ENCODE measurements around the gene NIBAN1. TPM values are rescaled to one million over a fixed set of nuclear protein-coding genes. Genes with fewer than 3 reads are reported as not detected.
"Not testable (repeated sequence)": the region's sequence is repeated elsewhere in the genome, so short reads cannot be mapped to it uniquely, and the experiment has no call there.

The NIBAN1 gene
- total RNA-seq, 1 experiment from 2014 or later: 31.2 TPM

DNA sequence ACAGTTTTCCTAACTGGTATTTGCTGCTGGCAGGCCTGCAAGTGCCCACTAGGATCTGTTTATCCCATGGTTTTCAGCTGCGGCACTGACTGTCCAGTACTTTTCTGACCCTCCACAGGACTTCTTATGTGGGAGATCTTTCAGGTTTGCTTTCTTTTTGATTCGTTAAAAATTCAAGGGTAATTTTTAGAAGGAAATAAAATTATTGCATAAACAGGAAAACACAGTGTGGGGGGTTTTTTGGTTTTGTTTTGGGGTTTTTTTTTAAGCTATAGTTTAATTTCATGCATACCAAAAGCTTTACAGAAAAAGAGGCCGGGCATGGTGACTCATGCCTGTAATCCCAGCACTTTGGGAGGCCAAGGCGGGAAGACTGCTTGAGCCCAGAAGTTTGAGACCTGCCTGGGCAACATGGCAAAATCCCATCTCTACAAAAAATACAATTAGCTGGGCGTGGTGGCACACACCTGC is 3.6 kb downstream of the NIBAN1 start:
- Histone ChIP-seq H3K27ac (ENCODE audit: low read length) (no peak overlapping the region), H4K20me1 (ENCODE audit: insufficient read depth, low read depth, low read length) (no peaks in the 10 kb centered on the region), H3K36me3 (ENCODE audit: insufficient read depth, low read length) (no peaks in the 10 kb centered on the region), H3K4me3 (ENCODE audit: low read length) (no peak overlapping the region), H3K4me2 (ENCODE audit: low read depth, low read length, poor library complexity, severe bottlenecking) (no peak overlapping the region), H3K9me3 (ENCODE audit: low read length) (no peaks in the 10 kb centered on the region), H3K9me2 (replicated peaks; ENCODE audit: insufficient read depth, low read length) (no peaks in the 10 kb centered on the region), H3K4me1 (ENCODE audit: low read length) (peaks cover 58% of the 10 kb centered on the region), H2AFZ (ENCODE audit: low read length) (no peak overlapping the region), H3K79me2 (ENCODE audit: low read length) (peaks cover 72% of the 10 kb centered on the region), H3K27me3 (ENCODE audit: low read length) (no peaks in the 10 kb centered on the region), H3K9ac (ENCODE audit: low read length) (no peak overlapping the region)
- DNase-seq: no peak

DNA sequence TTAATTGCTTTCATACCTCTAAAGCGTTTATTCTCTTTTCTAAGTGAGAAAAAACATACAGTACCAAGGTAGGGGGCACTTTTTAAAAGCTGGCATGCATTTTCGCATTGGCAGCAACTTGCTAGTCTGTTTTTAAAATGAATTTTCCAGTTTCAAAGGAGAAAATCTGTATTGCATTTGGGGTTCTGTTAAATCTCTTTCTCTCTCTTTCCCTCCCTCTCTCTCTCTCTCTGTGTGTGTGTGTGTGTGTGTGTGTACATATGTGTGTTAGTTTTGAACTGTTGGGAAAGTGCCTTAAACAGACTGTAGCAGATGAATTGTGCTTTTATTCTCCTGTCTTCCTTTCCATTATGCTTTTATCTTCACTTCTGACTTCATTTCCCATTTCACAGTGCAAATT is 7.3 kb downstream of the NIBAN1 start:
- Histone ChIP-seq H3K9ac (ENCODE audit: low read length) (no peak overlapping the region), H3K79me2 (ENCODE audit: low read length) (peaks cover 85% of the 10 kb centered on the region), H3K9me3 (ENCODE audit: low read length) (no peaks in the 10 kb centered on the region), H3K4me2 (ENCODE audit: low read depth, low read length, poor library complexity, severe bottlenecking) (no peak overlapping the region), H3K27me3 (ENCODE audit: low read length) (no peaks in the 10 kb centered on the region), H2AFZ (ENCODE audit: low read length) (no peak overlapping the region), H3K4me3 (ENCODE audit: low read length) (no peak overlapping the region), H3K4me1 (ENCODE audit: low read length) (peaks cover 42% of the 10 kb centered on the region), H3K9me2 (replicated peaks; ENCODE audit: insufficient read depth, low read length) (no peaks in the 10 kb centered on the region), H4K20me1 (ENCODE audit: insufficient read depth, low read depth, low read length) (no peaks in the 10 kb centered on the region), H3K36me3 (ENCODE audit: insufficient read depth, low read length) (no peaks in the 10 kb centered on the region), H3K27ac (ENCODE audit: low read length) (no peak overlapping the region)
- DNase-seq: no peak

DNA sequence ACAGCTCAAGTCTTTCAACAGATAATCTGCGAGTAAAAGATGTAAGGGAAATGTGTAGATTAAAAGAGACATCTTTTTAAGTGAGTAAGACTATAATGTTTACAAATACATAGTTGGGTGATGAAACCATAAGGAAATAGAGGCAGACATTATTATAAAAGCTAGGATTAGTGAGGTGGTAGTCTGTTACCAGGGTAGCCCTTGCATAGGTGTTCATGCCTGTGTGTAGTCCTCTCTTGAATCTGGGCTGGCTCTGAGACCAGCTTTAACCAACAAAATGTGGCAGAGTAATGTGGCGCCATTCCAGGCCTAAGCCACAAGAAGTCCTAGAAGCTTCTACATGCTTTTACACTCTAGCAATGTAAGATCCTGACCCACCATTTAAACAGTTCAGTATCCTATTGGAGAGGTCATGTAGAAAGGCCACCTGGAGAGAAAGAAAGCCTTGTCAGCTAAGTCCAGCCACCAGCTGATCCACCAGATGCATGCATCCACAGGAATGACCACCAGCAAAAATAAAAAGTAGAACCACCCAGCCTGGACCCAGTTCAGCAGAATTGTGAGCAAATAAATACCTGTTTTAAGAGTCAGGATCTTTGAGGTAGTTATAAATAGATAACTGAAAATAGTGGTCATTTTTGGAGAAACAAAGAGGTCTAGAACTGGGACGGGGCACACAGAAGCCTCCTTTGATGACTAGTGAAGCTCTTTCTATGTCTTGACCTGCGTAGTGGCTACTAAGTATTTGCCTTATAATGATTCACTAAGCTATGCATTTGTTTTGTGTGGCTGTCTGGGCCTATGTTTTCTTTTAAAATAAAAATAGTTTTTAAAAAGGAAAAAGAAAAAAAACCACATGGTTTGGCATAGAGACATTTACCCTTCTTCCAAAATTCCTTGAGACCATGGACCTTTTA is 8.1 kb downstream of the NIBAN1 start:
- H3K9me3 ChIP-seq (ENCODE audit: low read length): no peaks in the 10 kb centered on the region
- peaks cover 85% of the 10 kb centered on the region for H3K79me2 ChIP-seq (ENCODE audit: low read length)
- no peaks in the 10 kb centered on the region for H3K36me3 ChIP-seq (ENCODE audit: insufficient read depth, low read length)
- no peak overlapping the region for H3K4me2 ChIP-seq (ENCODE audit: low read depth, low read length, poor library complexity, severe bottlenecking)
- H3K27ac ChIP-seq (ENCODE audit: low read length): no peak overlapping the region
- H3K27me3 ChIP-seq (ENCODE audit: low read length): no peaks in the 10 kb centered on the region
- H3K4me1 ChIP-seq (ENCODE audit: low read length): peaks cover 34% of the 10 kb centered on the region
- no peak for DNase-seq
- no peaks in the 10 kb centered on the region for H3K9me2 ChIP-seq (replicated peaks; ENCODE audit: insufficient read depth, low read length)
- H3K4me3 ChIP-seq (ENCODE audit: low read length): no peak overlapping the region
- no peaks in the 10 kb centered on the region for H4K20me1 ChIP-seq (ENCODE audit: insufficient read depth, low read depth, low read length)
- H2AFZ ChIP-seq (ENCODE audit: low read length): no peak overlapping the region
- H3K9ac ChIP-seq (ENCODE audit: low read length): no peak overlapping the region

DNA sequence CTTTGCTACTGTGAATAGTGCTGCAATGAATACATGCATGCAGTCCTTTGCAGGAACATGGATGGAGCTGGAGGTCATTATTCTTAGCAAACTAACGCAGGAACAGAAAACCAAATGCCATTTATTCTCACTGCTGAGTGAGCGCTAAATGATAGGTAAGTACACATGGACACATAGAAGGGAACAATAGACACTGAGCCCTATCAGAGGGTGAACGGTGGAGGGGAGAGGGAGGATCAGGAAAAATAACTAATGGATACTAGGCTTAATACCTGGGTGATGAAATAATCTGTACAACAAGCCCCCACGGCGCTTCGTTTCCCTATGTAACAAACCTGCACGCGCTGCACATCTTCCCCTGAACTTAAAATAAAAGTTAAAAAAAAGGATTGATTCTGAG is 8.9 kb downstream of the NIBAN1 start:
- no peaks in the 10 kb centered on the region for H3K36me3 ChIP-seq (ENCODE audit: insufficient read depth, low read length)
- no peaks in the 10 kb centered on the region for H4K20me1 ChIP-seq (ENCODE audit: insufficient read depth, low read depth, low read length)
- DNase-seq: no peak
- H3K27me3 ChIP-seq (ENCODE audit: low read length): no peaks in the 10 kb centered on the region
- H3K4me3 ChIP-seq (ENCODE audit: low read length): no peak overlapping the region
- H3K9me2 ChIP-seq (replicated peaks; ENCODE audit: insufficient read depth, low read length): no peaks in the 10 kb centered on the region
- no peaks in the 10 kb centered on the region for H3K9me3 ChIP-seq (ENCODE audit: low read length)
- H3K79me2 ChIP-seq (ENCODE audit: low read length): peaks cover 79% of the 10 kb centered on the region
- no peak overlapping the region for H3K4me2 ChIP-seq (ENCODE audit: low read depth, low read length, poor library complexity, severe bottlenecking)
- H3K27ac ChIP-seq (ENCODE audit: low read length): no peak overlapping the region
- no peak overlapping the region for H2AFZ ChIP-seq (ENCODE audit: low read length)
- H3K9ac ChIP-seq (ENCODE audit: low read length): no peak overlapping the region
- peaks cover 28% of the 10 kb centered on the region for H3K4me1 ChIP-seq (ENCODE audit: low read length)

DNA sequence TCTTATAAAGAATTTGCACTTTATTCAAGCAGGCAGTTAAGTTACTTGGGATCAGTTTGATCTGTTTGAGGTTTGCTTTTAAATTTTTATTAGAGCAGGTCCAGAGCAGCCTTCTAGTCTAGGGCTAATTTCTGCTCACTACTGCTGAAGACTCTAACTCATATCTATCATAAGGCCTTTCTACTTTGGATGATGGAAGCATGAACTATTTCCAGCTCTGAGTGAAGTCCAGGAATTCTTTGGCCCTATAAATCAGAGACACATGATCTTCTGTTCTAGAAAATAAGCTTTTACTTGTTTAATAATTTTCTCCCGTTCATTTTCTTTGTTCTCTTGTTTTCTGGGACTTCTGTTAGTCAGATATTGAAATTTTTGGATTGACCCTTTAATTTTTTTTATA is 14.7 kb downstream of the NIBAN1 start:
- Histone ChIP-seq H3K9ac (ENCODE audit: low read length) (no peak overlapping the region), H3K27ac (ENCODE audit: low read length) (no peak overlapping the region), H3K79me2 (ENCODE audit: low read length) (peaks cover 72% of the 10 kb centered on the region), H3K9me2 (replicated peaks; ENCODE audit: insufficient read depth, low read length) (no peaks in the 10 kb centered on the region), H3K9me3 (ENCODE audit: low read length) (no peaks in the 10 kb centered on the region), H4K20me1 (ENCODE audit: insufficient read depth, low read depth, low read length) (no peaks in the 10 kb centered on the region), H3K4me2 (ENCODE audit: low read depth, low read length, poor library complexity, severe bottlenecking) (no peak overlapping the region), H3K4me1 (ENCODE audit: low read length) (peaks cover 9% of the 10 kb centered on the region), H3K4me3 (ENCODE audit: low read length) (no peak overlapping the region), H3K36me3 (ENCODE audit: insufficient read depth, low read length) (no peaks in the 10 kb centered on the region), H3K27me3 (ENCODE audit: low read length) (no peaks in the 10 kb centered on the region), H2AFZ (ENCODE audit: low read length) (no peak overlapping the region)
- no peak for DNase-seq

DNA sequence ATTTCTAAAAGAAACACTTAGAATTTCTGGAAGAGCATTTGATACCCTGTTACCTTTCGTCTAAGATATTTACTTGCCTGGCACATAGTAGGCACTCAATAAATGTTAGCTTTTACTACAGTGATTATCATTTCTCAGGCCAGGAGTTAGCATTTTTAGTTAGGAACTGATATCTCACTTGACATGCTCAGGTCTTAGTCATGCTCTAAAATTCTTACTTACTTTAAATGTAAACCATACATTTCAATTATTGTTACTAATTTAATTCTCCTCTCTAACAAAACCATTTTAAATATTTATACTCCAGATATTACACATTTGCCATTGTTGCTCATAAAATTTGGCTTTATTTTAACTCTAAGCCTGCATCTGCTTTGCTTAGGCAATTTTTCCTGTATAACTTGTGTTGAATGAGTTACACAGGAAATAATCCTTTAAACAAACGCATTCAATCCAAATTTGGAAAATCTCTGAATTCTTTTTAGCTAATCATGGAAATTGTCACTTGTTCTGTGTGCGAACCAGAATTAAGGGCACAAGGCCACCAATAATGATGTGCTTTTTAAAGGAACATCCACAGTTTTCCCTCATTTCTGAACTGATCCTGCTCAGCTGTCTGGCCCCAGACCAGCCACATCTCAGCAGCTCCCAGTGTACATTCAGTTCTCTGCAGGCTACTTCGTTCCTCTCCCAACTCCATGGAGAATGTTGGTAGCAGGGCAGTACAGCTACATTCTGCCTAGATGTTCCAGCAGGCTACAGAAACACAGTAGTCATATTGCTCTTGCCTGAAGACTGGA is 15.6 kb downstream of the NIBAN1 start:
- H3K79me2 ChIP-seq (ENCODE audit: low read length): peaks cover 72% of the 10 kb centered on the region
- H3K27ac ChIP-seq (ENCODE audit: low read length): no peak overlapping the region
- no peaks in the 10 kb centered on the region for H3K9me3 ChIP-seq (ENCODE audit: low read length)
- H3K9me2 ChIP-seq (replicated peaks; ENCODE audit: insufficient read depth, low read length): no peaks in the 10 kb centered on the region
- no peaks in the 10 kb centered on the region for H3K27me3 ChIP-seq (ENCODE audit: low read length)
- no peaks in the 10 kb centered on the region for H4K20me1 ChIP-seq (ENCODE audit: insufficient read depth, low read depth, low read length)
- peaks cover 11% of the 10 kb centered on the region for H3K4me1 ChIP-seq (ENCODE audit: low read length)
- no peak overlapping the region for H3K4me2 ChIP-seq (ENCODE audit: low read depth, low read length, poor library complexity, severe bottlenecking)
- H3K36me3 ChIP-seq (ENCODE audit: insufficient read depth, low read length): no peaks in the 10 kb centered on the region
- no peak for DNase-seq
- H2AFZ ChIP-seq (ENCODE audit: low read length): no peak overlapping the region
- no peak overlapping the region for H3K4me3 ChIP-seq (ENCODE audit: low read length)
- H3K9ac ChIP-seq (ENCODE audit: low read length): no peak overlapping the region

DNA sequence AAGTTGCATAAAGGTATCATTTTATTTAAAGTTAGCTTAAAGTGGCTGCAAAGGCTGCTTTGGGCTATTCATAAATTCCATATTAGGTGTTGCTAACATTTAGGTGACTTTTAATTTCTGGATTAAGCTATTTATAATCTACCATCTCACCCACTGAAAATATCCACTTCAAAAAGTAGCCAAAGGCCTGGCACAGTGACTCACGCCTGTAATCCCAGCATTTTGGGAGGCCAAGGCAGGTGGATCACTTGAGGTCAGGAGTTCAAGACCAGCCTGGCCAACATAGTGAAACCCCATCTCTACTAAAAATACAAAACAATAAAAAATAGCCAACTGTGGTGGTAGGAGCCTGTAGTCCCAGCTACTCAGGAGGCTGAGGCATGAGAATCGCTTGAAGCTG is 16.4 kb downstream of the NIBAN1 start:
- not testable (repeated sequence) for H3K9me2 ChIP-seq (replicated peaks; ENCODE audit: insufficient read depth, low read length); H3K27me3 ChIP-seq (ENCODE audit: low read length); H2AFZ ChIP-seq (ENCODE audit: low read length); H3K27ac ChIP-seq (ENCODE audit: low read length); DNase-seq; H3K9me3 ChIP-seq (ENCODE audit: low read length); H3K36me3 ChIP-seq (ENCODE audit: insufficient read depth, low read length); H4K20me1 ChIP-seq (ENCODE audit: insufficient read depth, low read depth, low read length); H3K4me3 ChIP-seq (ENCODE audit: low read length); H3K4me2 ChIP-seq (ENCODE audit: low read depth, low read length, poor library complexity, severe bottlenecking); H3K9ac ChIP-seq (ENCODE audit: low read length)
- Histone ChIP-seq H3K4me1 (ENCODE audit: low read length) (peaks cover 16% of the 10 kb centered on the region), H3K79me2 (ENCODE audit: low read length) (peaks cover 76% of the 10 kb centered on the region)

DNA sequence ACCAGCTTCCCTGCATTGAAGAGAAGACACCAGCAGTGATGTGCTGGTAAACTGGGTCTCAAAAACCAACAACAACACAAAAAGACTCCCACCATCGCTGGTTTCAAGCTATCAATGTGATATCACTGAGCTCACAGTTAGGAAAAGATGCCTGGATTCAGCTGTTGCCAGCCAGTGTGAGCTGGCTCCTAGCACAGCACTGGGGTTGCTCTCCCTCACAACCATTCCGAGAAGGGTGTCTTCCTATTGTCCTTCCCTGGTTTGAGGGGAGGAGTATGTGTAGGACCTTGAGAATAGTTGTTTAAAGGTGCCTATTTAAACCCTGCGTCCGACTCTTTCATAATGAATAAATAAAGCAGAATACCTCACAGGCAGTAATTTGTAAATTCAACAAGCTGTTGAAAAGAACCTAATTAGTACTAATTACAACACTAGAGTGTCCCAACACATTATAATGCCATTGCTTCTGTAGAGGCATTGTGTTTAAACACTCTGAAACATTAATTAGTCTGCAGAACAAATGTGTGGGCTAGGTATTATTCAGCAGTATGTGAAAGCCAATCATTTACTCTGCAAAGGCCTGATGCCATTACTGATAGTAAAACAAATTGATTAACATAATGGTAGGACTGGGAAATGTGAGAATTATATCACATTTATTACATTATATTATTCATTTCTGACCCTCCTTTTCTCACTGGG is 17.2 kb downstream of the NIBAN1 start:
- no peak overlapping the region for H3K9ac ChIP-seq (ENCODE audit: low read length)
- H3K9me3 ChIP-seq (ENCODE audit: low read length): no peaks in the 10 kb centered on the region
- no peak overlapping the region for H3K4me2 ChIP-seq (ENCODE audit: low read depth, low read length, poor library complexity, severe bottlenecking)
- H3K4me3 ChIP-seq (ENCODE audit: low read length): no peak overlapping the region
- H3K4me1 ChIP-seq (ENCODE audit: low read length): peaks cover 16% of the 10 kb centered on the region
- H4K20me1 ChIP-seq (ENCODE audit: insufficient read depth, low read depth, low read length): no peaks in the 10 kb centered on the region
- no peaks in the 10 kb centered on the region for H3K36me3 ChIP-seq (ENCODE audit: insufficient read depth, low read length)
- H3K79me2 ChIP-seq (ENCODE audit: low read length): peaks cover 78% of the 10 kb centered on the region
- no peak for DNase-seq
- no peak overlapping the region for H3K27ac ChIP-seq (ENCODE audit: low read length)
- no peaks in the 10 kb centered on the region for H3K9me2 ChIP-seq (replicated peaks; ENCODE audit: insufficient read depth, low read length)
- H3K27me3 ChIP-seq (ENCODE audit: low read length): no peaks in the 10 kb centered on the region
- H2AFZ ChIP-seq (ENCODE audit: low read length): no peak overlapping the region
